VCaP (cell line): ENCODE data around the gene ANK2.

Source experiments
- H3K27ac ChIP-seq: fragments of 450-650 bp; 2 replicates; pipeline ENCODE4 v1.5.1; 2017
- CTCF ChIP-seq: fragments of 450-650 bp; conservative IDR thresholded peaks from 2 replicates; pipeline ENCODE4 v1.5.1; 2017; ENCODE audit warnings: mild to moderate bottlenecking, moderate library complexity

ANK2 gene

DNA sequence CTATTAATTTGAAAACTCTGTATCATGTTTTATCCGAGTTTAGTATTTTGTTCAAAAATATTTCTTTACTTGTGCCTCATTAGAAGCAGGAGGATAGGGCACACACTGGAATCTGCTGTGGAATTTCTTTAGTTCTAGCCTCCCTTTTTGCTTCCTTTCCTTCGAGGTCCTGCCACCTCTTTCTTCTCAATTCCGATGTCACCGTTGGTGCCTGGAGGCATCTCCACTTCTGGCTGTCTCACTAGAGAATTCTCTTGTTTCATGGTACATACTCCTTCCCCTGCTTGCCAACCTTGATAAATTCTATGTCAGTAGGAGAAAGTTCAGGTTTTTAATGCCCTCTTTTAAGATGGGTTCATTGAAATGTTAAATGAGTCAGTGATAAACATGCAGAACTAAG, 140.1 kb downstream of the ANK2 start:
- H3K27ac ChIP-seq: no peak overlapping the region

DNA sequence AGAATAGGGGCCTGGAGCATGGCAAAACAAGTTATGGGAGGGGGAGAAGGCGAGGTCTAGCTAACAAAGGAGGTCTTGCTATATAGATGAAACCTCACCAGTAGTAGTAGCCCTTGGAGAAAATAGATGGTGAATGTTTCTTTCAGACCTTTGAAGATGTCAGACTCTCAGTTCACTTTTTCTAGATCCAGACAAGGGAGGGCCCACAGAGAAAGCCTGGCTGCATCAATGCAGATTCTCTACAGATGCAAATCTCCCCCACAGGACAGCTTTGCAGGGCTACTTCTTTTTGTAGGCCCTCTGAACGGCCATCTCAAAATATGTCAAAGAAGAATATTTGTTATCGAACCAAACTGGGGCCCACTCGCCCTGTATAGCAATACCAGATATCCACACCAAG, 159.7 kb downstream of the ANK2 start:
- no peak overlapping the region for H3K27ac ChIP-seq
- no peak for TF ChIP-seq CTCF

More for the DNA sequence above, 140.1 kb downstream of the ANK2 start:
- TF ChIP-seq CTCF: no peak

DNA sequence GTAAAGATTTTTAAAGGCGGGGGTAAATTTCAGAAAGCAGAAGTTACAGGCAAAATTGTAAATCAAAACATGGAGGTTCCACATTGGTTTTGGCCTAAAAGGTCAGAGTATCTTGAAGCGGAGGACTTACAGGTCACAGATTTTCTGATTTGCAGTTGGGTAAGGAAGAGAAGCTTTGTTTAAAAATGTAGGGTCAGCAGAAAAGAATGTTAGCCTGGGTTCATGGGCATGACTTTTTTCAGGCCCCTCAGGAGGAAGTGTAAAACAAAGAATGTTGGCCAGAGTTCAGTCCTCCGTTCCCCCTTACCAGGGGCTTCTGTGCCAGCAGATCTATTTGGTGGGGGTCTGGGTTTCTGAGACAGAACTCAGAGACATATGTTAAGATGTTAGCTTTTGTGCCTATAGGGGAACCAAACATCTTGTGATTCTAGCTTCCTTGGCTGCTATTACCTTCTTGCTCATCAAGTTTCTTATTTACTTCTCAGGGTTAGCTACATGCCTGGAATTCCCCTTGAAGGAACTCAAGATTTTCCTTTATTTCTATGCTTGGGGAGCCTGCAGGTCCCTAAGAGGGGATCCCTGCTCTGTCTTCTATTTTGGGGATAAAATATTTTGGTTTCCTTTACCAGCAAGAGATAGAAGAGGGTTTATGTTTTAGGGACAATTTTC, 160.3 kb downstream of the ANK2 start:
- no peak overlapping the region for H3K27ac ChIP-seq
- no peak for TF ChIP-seq CTCF

- H3K27ac ChIP-seq: no peak overlapping the region
- no peak for TF ChIP-seq CTCF
These were observed 163.2 kb downstream of the ANK2 start for GRCh38 chr4:113212613-113213012.

DNA sequence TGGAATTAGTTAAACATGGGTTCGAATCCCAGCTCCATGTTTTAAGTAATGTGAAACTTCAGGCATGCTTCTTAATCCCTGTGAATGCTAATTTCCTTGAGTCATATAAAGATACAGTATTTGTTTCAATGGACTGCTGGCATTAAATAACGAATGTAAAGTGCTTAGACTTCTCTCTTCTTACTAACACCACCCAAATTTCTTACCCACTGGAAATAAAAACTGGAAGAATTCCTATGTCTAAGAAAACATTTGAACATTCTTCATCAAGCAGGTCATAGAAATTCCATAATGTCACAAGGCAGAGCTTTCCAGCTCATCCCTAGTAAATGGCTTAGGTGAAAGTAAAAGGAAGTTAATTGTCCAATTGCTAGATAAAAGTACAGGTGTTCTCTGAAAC, 172.5 kb downstream of the ANK2 start:
- no peak overlapping the region for H3K27ac ChIP-seq
- no peak for TF ChIP-seq CTCF

DNA sequence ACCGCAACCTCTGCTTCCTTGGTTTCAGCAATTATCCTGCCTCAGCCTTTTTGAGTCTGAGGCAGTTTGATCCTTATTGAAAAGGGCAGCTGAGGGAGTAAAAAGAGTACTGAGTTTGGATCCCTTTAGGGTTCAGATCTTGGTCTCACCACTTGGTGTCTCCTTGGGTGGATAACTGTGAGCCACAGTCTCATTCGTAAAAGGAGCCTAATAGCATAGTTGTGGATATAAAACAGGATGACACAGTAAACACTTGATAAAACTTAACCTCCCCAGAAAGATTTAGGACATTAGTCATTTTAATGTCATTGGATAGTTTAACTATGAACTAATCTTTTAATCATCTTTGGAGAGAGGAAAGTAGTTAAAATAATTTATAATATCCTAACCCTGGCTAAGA, 173.0 kb downstream of the ANK2 start:
- no peak overlapping the region for H3K27ac ChIP-seq
- no peak for TF ChIP-seq CTCF

GRCh38 chr4:113223001-113223400, 173.5 kb downstream of the ANK2 start:
- no peak overlapping the region for H3K27ac ChIP-seq
- no peak for TF ChIP-seq CTCF
